ENCODE results near the gene CRTC1.

Gene CRTC1

GRCh38 chr19:18682807-18683108, 722 bp upstream of the CRTC1 start:
- peak; percentile 50 for DNase-seq (ENCODE audit: low spot score)
- TF ChIP-seq, protein P1, sequence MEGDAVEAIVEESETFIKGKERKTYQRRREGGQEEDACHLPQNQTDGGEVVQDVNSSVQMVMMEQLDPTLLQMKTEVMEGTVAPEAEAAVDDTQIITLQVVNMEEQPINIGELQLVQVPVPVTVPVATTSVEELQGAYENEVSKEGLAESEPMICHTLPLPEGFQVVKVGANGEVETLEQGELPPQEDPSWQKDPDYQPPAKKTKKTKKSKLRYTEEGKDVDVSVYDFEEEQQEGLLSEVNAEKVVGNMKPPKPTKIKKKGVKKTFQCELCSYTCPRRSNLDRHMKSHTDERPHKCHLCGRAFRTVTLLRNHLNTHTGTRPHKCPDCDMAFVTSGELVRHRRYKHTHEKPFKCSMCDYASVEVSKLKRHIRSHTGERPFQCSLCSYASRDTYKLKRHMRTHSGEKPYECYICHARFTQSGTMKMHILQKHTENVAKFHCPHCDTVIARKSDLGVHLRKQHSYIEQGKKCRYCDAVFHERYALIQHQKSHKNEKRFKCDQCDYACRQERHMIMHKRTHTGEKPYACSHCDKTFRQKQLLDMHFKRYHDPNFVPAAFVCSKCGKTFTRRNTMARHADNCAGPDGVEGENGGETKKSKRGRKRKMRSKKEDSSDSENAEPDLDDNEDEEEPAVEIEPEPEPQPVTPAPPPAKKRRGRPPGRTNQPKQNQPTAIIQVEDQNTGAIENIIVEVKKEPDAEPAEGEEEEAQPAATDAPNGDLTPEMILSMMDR (IDR thresholded peaks at IDR 0.05; ENCODE audit: extremely low read depth, insufficient read depth, missing control alignments) = no peak

DNA sequence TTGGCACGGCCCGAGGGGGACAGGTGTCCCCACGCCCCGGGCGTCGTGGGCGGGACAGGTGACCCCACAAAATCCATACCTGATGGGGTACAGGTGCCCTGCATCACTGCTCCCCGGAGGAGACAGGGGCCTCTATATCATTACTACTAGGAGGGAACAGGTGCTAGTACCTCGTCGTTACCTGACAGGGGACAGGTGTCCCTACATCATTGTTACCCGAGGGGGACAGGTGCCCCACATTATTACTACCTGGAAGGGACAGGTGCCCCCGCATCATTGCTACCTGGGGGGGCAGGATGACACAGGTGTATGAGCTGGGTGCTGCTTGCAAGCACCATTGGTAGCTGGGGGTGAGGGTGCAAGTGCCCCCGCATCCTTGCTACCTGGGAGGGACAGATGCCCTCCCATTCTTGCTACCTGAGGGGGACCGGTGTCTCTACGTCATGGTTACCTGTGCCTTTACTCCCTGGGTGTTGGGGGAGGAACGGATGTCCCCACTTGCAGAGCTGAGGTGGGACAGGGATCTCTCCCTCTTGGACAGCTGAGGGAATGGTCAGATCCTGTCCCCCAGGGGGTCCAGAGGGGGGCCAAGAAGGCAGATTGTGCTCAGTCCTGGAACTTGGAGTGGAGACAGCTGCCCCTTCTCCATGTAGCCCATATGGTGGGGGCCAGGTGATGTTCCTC, 620 bp downstream of the CRTC1 start:
- in situ Hi-C loops (cut with MboI; ENCODE audit: low pct_unique_long_range_greater_than_20kb, low sequenced_read_pairs, unreplicated experiment) = no loop called here
- DNase-seq (ENCODE audit: low spot score) = no peak
- TF ChIP-seq, protein P1 (IDR thresholded peaks at IDR 0.05; ENCODE audit: extremely low read depth, insufficient read depth, missing control alignments) = no peak

More at GRCh38 chr19:18682807-18683108, 722 bp upstream of the CRTC1 start:
- in situ Hi-C loops (cut with MboI; ENCODE audit: low pct_unique_long_range_greater_than_20kb, low sequenced_read_pairs, unreplicated experiment) = no loop called here

DNA sequence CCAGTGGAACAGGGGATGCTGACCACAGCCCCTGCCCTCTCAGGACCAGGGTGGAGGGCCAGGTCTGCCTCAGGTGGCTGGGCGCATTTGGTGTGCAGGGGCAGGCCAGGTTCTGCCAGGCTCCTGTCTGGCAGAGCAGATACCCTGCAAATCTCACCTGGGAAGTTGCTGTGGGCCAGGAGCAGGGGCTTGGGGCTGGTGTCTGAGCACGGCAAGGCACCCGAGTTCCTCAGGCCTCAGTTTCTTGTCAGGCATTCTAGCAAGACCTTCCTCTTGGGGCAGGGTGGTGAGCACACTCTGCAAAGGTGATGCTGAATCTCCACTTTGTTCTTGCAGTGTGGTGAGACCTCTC, 1.1 kb downstream of the CRTC1 start:
- DNase-seq (ENCODE audit: low spot score) = no peak
- in situ Hi-C loops (cut with MboI; ENCODE audit: low pct_unique_long_range_greater_than_20kb, low sequenced_read_pairs, unreplicated experiment) = no loop called here
- TF ChIP-seq, protein P1 (IDR thresholded peaks at IDR 0.05; ENCODE audit: extremely low read depth, insufficient read depth, missing control alignments) = no peak

- TF ChIP-seq, protein P1 (IDR thresholded peaks at IDR 0.05; ENCODE audit: extremely low read depth, insufficient read depth, missing control alignments) = no peak
- no peak for DNase-seq (ENCODE audit: low spot score)
- in situ Hi-C loops (cut with MboI; ENCODE audit: low pct_unique_long_range_greater_than_20kb, low sequenced_read_pairs, unreplicated experiment) = no loop called here
Observed at GRCh38 chr19:18685597-18686190, 2.2 kb downstream of the CRTC1 start.

DNA sequence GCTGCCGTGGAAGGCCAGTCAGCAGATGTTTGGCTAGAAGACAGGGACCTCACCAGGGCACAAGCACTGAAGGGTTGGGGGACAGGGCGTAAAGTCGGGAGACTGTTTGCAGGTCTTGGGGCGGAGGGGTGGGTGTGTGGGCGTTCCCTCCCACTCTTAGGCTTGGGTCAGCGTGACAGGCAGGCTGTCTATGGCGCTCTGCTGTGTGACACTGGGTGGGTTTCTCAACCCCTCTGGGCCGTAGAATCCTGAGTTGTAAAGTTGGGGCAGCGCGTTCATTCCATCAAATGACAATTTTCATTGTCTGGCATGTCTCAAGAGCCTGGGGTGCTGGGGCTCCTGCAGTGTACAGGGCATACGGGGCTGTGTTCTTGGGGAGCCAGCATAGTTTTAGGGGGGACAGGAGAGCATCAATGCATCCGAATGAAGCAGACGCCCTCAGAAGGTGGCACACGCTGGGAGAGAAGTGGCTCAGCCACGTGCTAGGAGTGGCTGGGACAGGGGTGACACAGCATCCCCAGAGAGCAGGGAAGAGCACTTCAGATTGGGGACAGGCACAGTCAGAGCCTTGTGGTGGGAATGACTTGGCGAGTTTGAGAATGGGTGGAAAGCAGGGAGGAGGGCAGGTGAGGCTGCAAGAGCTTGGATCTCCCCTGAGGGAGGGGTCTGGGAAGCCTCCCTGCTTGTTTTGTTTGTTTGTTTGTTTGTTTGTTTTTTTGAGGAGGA, 4.4 kb downstream of the CRTC1 start:
- DNase-seq (ENCODE audit: low spot score) = no peak
- TF ChIP-seq, protein P1 (IDR thresholded peaks at IDR 0.05; ENCODE audit: extremely low read depth, insufficient read depth, missing control alignments) = no peak
- in situ Hi-C loops (cut with MboI; ENCODE audit: low pct_unique_long_range_greater_than_20kb, low sequenced_read_pairs, unreplicated experiment) = no loop called here

GRCh38 chr19:18696023-18696422, 12.5 kb downstream of the CRTC1 start:
- in situ Hi-C loops (cut with MboI; ENCODE audit: low pct_unique_long_range_greater_than_20kb, low sequenced_read_pairs, unreplicated experiment) = no loop called here
- no peak for DNase-seq (ENCODE audit: low spot score)
- TF ChIP-seq, protein P1 (IDR thresholded peaks at IDR 0.05; ENCODE audit: extremely low read depth, insufficient read depth, missing control alignments) = no peak
